ENCODE measurements around the gene TEX2. TPM values are rescaled to one million over a fixed set of nuclear protein-coding genes. Genes with fewer than 3 reads are reported as not detected.
"Not testable (repeated sequence)": the region's sequence is repeated elsewhere in the genome, so short reads cannot be mapped to it uniquely, and the experiment has no call there.

Gene TEX2
- total RNA-seq, 1 donor from 2014 or later = 8.1 TPM

DNA sequence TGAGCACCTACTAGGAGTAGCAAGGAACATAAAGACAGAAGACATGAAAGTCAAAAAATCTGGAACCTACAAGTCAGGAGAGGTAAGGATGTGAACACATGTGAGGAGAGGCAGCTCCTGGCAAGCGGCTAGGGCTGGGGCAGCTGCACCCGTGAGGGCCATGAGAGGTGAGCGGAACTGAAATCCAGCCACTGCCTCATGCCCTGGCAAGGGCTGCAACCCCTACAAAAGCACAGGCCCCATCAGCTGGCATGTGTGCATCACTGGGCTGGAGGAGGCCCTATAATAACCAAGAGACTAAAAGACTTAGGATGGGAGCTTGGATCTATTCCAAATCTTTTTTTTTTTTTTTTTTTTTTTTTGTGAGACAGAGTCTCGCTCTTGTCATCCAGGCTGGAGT is 92.8 kb downstream of the TEX2 start:
- no peaks in the 10 kb centered on the region for H3K27me3 Mint-ChIP-seq
- DNase-seq = no peak
- no peaks in the 10 kb centered on the region for H3K4me1 Mint-ChIP-seq
- no peak for ATAC-seq (ENCODE audit: low read depth)
- ChIA-PET CTCF (no interaction called here), POLR2A (no interaction called here)
- H3K27ac Mint-ChIP-seq = no peak overlapping the region
- TF ChIP-seq, protein P1, sequence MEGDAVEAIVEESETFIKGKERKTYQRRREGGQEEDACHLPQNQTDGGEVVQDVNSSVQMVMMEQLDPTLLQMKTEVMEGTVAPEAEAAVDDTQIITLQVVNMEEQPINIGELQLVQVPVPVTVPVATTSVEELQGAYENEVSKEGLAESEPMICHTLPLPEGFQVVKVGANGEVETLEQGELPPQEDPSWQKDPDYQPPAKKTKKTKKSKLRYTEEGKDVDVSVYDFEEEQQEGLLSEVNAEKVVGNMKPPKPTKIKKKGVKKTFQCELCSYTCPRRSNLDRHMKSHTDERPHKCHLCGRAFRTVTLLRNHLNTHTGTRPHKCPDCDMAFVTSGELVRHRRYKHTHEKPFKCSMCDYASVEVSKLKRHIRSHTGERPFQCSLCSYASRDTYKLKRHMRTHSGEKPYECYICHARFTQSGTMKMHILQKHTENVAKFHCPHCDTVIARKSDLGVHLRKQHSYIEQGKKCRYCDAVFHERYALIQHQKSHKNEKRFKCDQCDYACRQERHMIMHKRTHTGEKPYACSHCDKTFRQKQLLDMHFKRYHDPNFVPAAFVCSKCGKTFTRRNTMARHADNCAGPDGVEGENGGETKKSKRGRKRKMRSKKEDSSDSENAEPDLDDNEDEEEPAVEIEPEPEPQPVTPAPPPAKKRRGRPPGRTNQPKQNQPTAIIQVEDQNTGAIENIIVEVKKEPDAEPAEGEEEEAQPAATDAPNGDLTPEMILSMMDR (IDR thresholded peaks at IDR 0.05) = no peak
- H3K4me3 Mint-ChIP-seq = no peak overlapping the region
- intact Hi-C loops (cut with micrococcal nuclease) = no loop called here
- peaks cover 15% of the 10 kb centered on the region for H3K36me3 Mint-ChIP-seq (ENCODE audit: low read depth)
- H3K9me3 Mint-ChIP-seq = no peaks in the 10 kb centered on the region

DNA sequence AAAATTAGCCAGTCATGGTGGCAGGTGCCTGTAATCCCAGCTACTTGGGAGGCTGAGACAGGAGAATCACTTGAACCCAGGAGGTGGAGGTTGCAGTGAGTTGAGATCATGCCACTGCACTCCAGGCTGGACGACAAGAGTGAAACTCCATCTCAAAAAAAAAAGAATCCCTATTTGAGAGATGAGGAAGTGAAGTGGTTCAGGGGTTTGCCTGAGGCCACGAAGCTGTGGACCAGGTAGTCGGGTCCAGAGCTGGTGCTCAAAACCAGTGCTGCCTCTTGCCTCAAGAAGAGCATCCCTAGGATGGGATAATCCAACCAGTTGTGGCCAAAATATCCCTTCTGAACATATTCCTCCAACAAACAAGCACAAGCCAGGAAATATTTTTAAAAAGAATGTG is 95.4 kb downstream of the TEX2 start:
- H3K27ac Mint-ChIP-seq; H3K27me3 Mint-ChIP-seq; H3K4me1 Mint-ChIP-seq; DNase-seq; H3K9me3 Mint-ChIP-seq; POLR2A ChIA-PET; H3K4me3 Mint-ChIP-seq; intact Hi-C loops (cut with micrococcal nuclease); ATAC-seq (ENCODE audit: low read depth): not testable (repeated sequence)
- CTCF ChIA-PET = interaction anchor here (1.0 to 1.6 kb wide), 2 partner anchors 17 to 302 kb away, joined by 3 read pairs; no protein-coding TSS in a partner anchor
- peaks cover 14% of the 10 kb centered on the region for H3K36me3 Mint-ChIP-seq (ENCODE audit: low read depth)

DNA sequence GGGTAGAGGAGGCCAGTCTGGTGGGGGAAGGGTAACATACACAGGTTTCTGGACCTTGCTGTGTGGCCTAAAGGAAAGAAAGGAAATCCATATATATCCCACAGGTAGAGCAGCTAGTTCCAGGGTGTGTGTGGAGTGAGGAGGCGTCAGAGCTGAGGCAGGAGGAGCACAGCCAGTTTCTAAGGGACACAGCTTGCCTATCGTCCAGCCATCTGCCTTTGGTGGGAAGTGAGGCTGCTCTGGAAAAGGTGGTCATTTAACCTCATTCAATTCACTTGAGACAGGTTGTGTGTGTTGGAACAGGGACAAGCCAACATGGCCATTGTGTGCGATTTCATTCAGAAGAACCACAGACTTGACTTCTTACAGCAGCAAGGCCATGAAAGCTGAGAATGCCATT is 96.2 kb downstream of the TEX2 start:
- Mint-ChIP-seq H3K4me1 (no peaks in the 10 kb centered on the region), H3K4me3 (no peak overlapping the region), H3K27me3 (no peaks in the 10 kb centered on the region), H3K27ac (no peak overlapping the region), H3K36me3 (ENCODE audit: low read depth) (peaks cover 14% of the 10 kb centered on the region), H3K9me3 (no peaks in the 10 kb centered on the region)
- ChIA-PET POLR2A (interaction anchor here (1.5 kb wide), 1 partner anchor 21 kb away, joined by 4 read pairs; no protein-coding TSS in a partner anchor), CTCF (interaction anchor here (1.0 kb wide), 1 partner anchor 17 kb away, joined by 3 read pairs; no protein-coding TSS in a partner anchor)
- TF ChIP-seq, protein P1 (IDR thresholded peaks at IDR 0.05) = no peak
- intact Hi-C loops (cut with micrococcal nuclease) = no loop called here
- DNase-seq (no peak), ATAC-seq (ENCODE audit: low read depth) (no peak)

DNA sequence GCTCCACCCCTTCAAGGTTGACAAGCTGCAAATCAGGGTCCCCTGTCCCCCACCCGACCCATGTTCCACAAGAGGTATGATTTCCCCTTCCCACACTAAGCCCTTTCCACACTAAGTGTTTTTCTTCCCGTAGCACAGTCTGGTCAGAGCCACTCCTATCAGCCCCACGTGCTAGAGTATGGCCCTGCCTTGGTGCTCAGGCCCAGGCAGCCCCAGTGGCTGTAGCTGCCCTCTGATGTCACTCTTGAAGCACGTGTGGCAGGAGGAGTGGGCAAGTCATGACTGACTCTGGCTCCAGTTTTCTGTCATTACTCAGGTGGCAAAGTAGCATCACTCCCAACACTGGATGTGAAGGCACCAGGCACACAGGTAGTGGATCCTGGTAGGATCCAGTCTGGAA is 97.7 kb downstream of the TEX2 start:
- intact Hi-C loops (cut with micrococcal nuclease) = no loop called here
- H3K27ac Mint-ChIP-seq = no peak overlapping the region

DNA sequence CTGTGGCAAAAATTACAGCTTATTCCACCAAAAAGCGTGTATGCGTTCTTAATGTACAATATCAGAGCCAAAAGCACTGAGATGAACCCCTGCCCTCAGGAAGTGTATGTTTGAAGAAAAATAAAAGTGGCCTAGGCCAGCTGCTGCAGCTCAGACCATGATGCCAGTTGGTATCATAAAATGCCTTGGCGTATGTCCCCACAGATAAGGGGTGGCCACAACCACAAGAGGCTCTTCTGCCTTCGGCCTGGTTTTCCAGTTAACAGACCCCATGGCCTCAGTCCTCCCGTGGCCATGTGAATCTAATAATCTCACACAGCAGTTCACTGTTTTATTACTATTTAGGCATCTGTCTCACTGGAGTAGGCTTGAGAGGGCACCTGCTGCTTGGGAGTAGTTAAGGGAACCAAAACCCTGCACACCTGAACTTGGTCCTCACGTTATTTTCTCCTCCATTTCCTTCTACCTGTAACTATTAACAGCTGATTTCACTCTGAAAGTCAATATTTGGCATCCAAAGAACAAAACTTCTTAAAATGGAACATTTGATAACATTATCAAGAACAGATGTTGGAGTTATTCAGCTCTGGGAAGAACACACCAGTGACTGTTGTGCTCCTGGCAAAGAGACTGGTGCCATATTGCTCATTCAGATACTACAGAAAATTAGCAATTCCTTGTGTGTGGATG is 98.3 kb downstream of the TEX2 start:
- H3K9me3 Mint-ChIP-seq = no peaks in the 10 kb centered on the region
- no peak overlapping the region for H3K27ac Mint-ChIP-seq
- no peak for ATAC-seq (ENCODE audit: low read depth)
- intact Hi-C loops (cut with micrococcal nuclease) = no loop called here
- TF ChIP-seq, protein P1 (IDR thresholded peaks at IDR 0.05) = no peak
- H3K36me3 Mint-ChIP-seq (ENCODE audit: low read depth) = peaks cover 5% of the 10 kb centered on the region
- no peaks in the 10 kb centered on the region for H3K27me3 Mint-ChIP-seq
- no peaks in the 10 kb centered on the region for H3K4me1 Mint-ChIP-seq
- CTCF ChIA-PET = no interaction called here
- no peak for DNase-seq
- POLR2A ChIA-PET = no interaction called here
- H3K4me3 Mint-ChIP-seq = no peak overlapping the region

More for the DNA sequence above, 97.7 kb downstream of the TEX2 start:
- ATAC-seq (ENCODE audit: low read depth) (no peak), DNase-seq (no peak)
- H3K4me1 Mint-ChIP-seq = no peaks in the 10 kb centered on the region
- H3K36me3 Mint-ChIP-seq (ENCODE audit: low read depth) = peaks cover 11% of the 10 kb centered on the region
- TF ChIP-seq, protein P1 (IDR thresholded peaks at IDR 0.05) = no peak
- CTCF ChIA-PET = no interaction called here
- H3K9me3 Mint-ChIP-seq = no peaks in the 10 kb centered on the region
- no peaks in the 10 kb centered on the region for H3K27me3 Mint-ChIP-seq
- POLR2A ChIA-PET = no interaction called here
- no peak overlapping the region for H3K4me3 Mint-ChIP-seq

All from activated B cell treated with CpG ODN at 0.5 μM for 24 hours (primary cell).